HG03575 (cell line): Measurements from ENCODE around the gene YIF1A.
"Not testable (repeated sequence)": the region's sequence is repeated elsewhere in the genome, so short reads cannot be mapped to it uniquely, and the experiment has no call there.

Experiments
- ATAC-seq: cut with Tn5 transposase; IDR thresholded peaks from one replicate; pipeline ENCODE4 v1.9.1; 2021; ENCODE audit not compliant: unreplicated experiment, insufficient number of reproducible peaks, low FRiP score; ENCODE audit errors: extremely low read depth

The YIF1A gene

DNA sequence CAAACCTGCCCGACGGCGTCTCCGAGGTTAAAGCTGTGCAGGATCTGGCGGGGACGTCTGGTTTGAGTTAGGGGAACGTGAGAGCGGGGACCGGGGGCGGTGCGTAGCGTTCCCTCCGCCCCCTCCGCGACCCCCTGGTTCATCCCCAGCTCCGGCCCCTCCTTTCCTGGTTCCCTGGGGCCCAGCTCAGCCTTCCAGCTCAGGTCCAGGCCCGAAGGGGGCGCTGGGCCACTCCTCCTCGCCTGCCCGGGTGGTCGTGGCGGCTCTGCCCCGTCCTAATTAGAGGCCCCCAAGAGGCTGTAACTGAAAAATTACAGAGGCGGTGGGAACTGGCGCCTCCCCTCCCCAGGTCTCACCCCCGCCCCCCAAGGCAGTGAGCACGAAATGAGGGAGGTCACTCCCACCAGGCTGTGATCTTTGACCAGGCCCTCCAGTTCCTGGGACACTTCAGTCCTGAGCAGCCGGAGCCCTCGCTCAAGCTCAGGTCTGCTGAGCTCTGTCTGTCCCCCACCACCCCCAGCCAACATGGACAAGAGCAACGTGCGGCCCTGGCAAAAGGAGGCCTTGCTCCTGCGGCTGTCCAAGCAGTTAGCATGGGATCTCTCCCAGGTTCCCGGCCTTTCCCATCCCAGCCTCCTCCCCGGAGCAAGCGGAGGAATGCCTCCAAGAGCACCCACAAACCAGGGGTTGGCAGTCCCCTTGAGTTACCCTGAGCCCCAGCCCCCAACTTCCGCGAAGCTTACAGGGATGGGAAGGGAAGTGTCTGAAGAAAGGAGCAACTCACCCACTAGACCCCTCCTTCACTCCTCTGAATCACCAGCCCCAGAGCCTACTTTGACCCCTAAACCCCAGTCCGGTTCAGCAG, 24.6 kb upstream of the YIF1A start:
- no peak for ATAC-seq

DNA sequence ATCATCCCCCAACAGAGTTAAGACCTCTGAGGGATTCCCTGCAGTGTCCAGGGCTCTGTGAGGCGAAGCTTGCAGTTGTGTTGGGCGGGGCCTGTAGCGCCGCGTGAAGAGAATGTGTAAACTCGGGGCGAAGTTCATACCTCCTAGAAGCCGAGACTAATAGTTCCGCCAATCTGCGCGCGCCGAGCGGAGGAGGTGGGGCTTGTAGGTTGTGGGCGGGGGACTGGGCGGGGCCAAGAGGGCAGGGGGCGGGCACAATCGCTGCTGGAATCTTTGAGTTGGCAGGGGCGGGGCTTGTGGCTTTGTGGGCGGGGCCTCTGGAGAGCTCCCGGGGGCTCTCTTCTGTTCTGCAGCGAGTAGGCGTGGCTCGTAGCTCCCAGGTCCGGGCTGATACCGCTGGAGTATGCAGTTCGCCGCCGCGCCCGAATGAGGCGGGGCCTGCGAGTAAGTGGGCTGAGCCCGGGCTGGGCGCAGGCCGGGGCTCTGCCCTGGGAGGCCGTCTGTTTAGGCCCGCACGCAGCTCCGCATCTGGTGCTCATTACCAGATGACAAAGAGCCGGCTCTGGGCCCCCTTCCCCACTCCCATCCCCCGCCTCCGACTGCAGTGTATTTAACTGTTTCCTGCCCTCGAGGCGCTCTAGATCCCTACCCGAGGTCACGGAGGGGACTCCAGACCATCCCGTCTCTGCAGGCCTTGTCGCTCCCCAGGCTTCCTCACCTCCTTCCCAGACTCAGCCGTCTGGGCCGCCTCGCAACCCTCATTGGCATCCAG, 23.8 kb upstream of the YIF1A start:
- no peak for ATAC-seq

DNA sequence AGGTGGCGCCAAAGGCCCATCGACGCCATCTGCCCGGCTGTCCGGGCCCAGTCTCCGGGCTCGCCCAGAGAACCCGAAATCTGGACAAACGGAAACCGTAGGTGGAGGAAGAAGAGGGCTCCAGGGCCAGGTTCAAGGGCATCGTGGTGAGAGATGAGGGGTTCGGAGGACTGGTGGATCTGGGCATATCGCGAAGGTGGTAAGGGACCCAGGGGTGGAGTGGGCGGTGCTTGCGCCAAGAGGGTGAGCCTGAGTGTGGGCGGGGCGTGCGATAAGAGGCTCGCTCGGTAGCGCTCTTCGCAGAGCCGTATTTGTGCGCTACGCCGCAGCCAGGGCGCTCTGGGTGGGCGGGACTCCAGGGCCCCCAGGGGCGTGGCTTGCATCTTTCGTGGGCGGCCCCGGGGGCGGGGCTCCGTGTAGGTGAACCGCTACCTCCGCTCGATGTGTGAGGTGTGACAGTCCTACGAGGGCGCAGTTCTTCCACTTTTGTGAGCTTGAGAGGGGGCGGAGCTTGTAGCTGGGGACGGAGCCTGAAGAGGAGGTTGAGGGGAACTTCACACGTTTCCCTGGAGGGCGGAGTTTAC, 23.1 kb upstream of the YIF1A start:
- ATAC-seq, result no peak

DNA sequence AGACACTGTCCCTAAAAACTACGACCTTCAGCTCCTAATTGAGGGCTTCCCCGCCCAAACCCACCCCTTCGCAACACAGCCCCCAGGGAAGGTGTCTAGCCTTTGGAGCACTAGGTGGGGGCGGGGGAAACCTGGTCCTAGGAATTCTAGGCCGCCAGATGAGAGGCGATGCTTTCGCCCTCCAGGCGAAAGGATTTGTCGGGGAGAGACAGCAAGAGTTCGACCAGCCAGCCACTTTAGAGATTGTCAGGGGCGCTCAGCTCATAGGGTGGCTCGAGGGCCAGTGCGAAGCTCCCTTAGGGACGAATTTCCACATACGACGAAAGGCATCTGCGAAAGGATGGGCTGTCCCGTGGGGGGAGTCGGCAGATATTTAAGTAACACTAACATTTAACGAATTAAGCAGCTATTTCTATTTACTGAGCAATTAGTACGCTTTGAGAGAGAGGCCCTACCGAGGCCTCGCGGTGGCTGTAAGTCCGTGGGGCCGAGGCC, 22.6 kb upstream of the YIF1A start:
- ATAC-seq, result no peak

DNA sequence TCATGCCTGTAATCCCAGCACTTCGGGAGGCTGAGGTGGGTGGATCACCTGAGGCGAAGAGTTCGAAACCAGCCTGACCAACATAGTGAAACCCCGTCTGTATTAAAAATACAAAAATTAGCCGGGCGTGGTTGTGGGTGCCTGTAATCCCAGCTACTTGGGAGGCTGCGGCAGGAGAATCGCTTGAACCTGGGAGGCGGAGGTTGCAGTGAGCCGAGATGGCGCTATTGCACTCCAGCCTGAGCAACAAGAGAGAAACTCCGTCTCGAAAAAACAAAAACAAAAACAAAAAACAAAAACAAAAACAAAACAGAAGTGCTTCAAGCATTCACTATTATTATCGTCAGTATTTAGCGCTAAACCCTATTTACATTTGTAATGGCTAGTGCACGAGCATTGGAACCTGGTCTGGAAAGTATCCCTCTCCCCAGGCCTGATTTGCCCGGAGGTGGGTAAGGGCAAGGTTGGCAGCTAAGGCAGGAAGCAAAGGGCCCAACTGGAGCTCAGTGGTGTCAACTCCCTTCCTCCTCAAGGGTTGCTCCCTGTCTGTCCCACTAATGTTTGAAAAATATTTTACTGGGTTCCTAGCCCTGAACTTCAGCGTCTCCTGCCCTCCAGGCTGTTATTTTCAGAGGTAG, 22.0 kb upstream of the YIF1A start:
- ATAC-seq, result not testable (repeated sequence)

DNA sequence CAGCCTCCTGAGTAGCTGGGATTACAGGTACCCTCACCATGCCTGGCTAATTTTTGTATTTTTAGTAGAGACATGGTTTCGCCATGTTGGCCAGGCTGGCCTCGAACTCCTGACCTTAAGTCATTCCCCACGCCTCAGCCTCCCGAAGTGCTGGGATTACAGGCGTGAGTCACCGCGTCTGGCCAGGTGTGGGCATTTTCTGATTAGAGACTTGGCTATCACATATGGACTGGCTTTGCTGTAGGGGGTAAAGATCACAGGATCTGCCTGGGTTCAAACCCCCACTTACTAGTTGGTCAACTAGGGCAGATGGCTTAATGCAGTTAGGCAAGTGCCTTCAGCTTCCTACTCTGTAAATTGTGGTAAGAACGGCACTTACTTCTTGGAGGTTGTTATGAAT, 21.4 kb upstream of the YIF1A start:
- ATAC-seq, result no peak

DNA sequence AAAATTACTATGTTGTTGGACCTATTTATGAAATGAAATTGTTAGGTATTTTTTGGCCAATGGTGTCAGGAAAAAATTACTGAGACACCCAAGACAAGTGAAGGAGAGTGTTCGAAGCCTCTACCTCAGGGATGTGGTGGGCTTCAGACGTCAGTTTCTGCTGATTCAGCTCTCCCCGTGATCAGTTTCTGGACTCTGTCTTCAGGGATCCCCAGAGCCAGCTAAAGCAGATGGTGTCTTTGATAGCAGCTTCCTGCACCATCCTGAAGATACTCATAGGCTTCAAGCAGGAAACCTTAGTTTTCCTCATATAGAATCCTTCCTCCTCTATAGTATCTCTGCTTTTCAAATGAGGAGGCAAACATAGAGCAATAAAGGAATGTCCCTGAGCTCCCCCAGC, 20.5 kb upstream of the YIF1A start:
- no peak for ATAC-seq

DNA sequence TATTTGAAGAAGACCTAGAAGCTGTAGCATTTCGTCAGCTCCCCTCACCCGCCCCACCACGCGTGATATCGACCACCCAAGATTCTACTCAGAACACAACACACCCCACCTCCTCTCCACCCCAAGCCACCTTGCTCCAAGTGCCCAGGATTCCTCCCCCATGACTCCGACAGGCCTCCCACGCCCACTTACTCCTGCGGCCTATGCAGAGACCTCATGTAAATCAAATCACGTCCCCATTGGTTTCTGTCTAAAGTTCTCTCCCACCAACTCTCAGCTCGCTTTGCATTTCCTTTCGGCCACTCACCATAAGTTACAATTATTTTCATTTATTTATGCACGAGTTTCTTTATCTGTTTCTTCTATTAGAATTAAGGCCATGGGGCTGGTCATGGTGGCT, 13.7 kb upstream of the YIF1A start:
- no peak for ATAC-seq

DNA sequence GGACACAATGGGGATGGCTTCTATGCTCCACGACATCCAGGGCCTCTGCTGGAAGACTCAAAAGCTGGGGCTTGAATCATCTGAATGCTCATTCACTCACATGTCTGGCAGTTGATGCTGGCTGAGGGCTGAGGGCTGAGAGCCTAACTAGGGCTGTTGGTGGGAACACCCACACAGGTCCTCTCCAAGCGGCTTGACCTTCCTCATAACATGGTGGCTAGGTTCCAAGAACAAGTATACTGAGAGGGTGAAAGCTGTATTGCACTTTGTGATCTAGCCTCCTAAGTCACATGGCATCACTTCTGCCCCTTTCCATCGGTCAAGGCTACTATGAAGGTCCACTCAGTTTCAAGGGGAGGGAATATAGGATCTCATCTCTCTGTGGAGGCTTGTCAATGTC, 10.2 kb upstream of the YIF1A start:
- no peak for ATAC-seq

DNA sequence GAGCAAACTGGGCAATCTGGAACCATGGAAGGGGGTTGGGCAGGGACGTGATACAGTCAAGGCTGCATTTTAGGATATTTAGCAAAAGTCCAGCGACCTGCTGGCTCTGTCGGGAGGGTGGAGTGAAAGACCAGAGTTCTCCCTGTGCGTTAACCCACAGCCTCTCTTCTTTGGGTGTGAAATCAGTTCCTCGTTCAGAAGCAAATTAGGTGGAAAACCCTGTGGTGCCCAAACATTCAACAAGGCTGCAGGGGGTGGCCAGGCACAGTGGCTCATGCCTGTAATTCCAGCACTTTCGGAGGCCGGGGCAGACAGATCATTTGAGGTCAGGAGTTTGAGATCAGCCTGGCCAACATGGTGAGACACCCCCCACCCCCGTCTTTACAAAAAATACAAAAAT, 8.7 kb upstream of the YIF1A start:
- no peak for ATAC-seq

DNA sequence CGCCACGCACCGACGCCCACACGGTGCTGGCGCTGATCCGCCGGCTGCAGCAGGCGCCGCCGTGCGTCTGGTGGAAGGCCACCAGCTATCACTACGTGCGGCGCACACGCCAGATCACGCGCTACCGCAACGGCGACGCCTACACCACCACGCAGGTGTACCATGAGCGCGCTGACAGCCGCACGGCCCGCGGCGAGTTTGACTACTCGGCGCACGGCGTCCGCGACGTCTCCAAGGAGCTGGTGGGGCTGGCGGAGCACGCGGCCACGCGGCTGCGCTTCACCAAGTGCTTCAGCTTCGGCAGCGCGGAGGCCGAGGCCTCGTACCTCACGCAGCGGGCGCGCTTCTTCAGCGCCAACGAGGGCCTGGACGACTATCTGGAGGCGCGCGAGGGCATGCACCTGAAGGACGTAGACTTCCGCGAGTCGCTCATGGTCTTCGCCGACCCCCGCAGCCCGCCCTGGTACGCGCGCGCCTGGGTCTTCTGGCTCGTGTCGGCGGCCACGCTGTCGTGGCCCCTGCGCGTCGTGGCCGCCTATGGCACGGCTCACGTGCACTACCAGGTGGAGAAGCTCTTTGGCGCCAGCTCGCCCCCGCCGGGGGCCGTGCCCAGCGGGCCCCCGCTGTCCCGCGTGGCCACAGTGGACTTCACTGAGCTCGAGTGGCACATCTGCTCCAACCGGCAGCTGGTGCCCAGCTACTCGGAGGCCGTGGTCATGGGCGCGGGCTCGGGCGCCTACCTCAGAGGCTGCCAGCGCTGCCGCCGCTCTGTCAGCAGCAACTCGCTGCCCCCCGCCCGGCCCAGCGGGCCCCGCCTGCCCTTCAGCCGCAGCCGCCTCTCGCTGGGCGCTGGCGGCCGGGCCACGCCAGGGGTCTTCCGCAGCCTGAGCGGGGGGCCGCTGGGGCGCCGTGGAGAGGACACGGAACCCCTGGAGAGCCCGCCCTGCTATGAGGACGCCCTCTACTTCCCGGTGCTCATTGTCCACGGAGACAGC, 6.0 kb upstream of the YIF1A start:
- ATAC-seq, result no peak

DNA sequence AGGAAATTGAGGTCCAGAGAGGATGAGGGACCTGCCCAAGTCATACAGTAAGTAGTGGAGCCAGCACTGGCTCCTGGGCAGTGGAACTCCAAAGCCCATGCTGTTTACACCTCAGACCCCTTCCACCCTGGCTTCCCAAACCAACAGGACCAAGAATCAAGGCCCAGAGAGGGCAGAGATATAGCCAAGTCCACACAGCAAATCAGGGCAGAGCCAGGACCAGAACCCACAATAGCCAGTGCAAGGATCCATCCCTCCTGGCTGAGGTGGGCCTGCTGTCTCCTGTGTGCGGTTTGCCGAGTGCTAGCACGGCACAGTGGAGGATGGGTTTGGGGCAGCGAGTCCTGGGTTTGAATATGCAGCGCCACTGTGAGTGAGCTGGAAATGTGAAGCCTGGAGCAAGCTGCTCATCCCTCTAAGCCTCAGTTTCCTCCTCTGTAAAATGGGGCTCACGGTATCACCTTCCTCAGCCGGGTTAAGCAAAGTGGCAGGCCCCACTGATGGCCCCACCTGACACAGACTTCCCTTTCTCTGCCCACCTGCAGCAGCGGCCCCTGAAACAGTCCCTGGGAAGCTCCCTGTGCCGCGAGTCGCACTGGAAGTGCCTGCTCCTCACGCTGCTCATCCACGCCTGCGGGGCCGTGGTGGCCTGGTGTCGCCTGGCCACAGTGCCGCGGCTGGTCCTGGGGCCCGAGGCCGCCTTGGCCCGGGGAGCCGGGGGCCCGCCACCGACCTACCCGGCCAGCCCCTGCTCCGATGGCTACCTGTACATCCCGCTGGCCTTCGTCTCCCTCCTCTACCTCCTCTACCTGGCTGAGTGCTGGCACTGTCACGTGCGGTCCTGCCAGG, 5.1 kb upstream of the YIF1A start:
- ATAC-seq, result no peak

DNA sequence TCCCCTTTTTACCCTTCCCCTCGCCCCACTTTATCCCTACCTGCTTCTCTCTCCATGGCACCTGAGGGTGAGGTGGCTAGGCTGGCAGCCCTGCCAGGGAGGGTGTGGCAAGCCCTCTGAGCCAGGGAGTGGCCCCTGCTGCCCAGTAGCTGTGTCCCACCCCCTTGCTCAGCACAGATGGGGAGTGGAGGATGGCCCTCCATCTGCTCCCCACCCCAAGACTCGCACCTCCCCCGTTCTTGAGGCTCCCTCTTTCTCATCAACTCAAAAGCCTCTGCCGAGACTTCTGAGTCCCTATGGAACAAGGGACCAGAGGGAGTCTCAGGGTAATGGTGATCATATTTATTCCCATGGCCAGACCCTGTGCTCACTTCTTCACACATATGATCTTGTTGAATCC, 4.4 kb upstream of the YIF1A start:
- ATAC-seq, result no peak

DNA sequence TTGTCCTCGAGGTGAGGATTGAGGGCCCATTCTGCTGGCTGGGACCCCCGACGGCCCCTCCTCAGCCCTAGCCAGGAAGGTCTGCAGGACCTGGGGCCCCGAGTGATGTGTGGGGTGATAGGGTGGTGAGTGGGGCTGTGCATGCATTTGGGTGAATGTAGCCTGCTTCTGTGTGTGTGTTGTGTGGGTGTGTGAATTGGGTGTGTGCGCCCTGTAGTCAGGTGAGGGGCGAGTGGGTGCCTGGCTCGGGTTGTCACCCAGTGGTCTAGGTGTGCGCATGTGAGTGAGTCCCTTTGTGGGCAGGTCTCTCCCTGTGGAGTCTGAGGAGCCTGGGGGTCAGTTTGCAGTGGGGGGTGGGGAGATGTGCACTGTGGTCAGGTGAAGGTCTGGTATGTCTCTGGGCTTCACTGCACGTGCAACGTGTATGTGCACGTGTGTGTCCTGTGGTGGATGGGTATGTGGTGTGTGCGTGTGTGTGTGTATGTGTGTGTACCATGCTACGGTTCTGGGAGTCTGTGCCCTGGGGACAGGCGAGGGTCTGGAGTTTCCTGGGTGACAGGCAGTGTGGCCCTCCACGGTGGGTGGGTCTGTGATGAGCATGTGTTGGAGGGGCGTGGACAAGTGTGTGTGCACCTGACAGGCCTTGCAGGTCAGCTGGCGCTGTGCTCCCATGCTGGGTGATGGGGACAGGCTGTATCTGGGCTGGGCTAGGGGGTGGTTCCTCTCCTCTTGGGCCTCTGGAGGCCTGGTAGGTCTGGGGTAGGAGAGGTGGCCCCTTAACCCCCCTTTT, 3.8 kb upstream of the YIF1A start:
- no peak for ATAC-seq

DNA sequence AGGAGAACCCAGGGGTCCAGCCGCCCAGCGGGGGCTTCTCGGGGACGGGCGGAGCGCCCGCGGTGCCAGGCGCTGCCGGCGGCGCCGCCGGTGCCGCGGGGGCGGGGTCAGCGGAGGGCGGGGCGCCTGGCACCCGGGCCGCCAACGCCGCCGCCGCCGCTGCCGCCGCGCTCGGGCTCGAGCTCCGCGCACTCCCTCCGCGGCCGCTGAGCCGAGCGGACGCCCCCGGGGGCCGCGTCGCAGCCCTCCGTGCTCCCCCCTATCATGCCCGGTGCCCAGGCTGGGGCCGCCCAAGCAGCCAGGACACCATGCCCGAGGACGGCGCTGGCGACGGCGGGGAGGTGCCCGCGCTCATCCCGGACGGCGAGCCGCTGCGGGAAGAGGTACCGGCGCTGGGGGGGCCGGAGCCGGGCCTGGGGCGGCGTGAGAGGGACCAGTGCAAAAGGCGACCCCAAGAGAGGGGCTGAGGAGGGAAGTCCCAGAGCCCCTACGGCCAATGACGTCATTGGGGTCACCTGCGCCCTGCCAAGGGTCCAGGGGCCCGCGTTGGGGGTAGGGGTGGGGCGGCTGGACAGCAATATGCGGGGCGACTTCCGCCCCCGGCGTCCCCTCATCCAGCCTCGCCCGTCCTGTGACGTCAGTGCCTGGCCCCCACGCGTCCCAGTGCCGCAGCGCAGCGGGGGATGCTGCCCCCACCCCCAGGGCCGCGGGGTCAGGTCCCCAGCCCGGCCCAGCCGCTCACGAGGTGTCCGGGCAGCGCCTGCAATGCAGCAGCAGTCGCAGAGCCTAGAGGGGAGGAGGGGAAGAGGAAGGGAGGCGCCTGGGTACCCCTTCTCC, 3.0 kb upstream of the YIF1A start, which contains the start of gene TMEM151A:
TMEM151A (plus strand) TSS at position 189 of the 837 bp plus-strand sequence; CDS start at position 309, 120 bp downstream.
- ATAC-seq, result no peak

DNA sequence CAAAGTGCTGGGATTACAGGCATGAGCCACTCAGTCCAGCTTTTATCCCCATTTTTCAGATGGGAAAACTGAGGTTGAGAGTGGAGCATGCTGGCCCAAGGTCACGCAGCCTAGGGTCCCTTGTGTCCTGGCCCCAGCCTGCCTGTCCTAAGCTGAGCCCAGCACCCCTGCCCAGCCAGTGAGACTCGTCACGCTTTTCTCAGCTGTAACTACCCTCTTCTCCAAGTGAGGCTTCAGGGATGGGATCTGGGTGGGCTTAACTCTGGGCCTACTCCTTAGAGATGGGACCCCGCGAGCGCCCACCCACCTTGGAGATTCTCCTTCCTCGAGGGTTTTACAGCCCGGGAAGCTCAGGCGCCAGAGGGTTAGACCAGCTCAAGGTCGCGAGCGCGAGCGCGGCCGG, 2.4 kb upstream of the YIF1A start:
- ATAC-seq, result no peak
